Osteocyte (in vitro differentiated cells): Measurements from ENCODE around the gene CCDC136. TPM values are rescaled to one million over a fixed set of nuclear protein-coding genes. Genes with fewer than 3 reads are reported as not detected.

ENCODE experiments used
- DNase-seq: peaks from one replicate; pipeline ENCODE4 v3.0.0; 2021; ENCODE audit warnings: mixed read lengths; ENCODE audit not compliant: unreplicated experiment; ENCODE audit errors: extremely low spot score
- H3K27ac Mint-ChIP-seq: one replicate; pipeline ENCODE4 v1.8.0; 2021; ENCODE audit warnings: mild to moderate bottlenecking, mixed read lengths; ENCODE audit not compliant: unreplicated experiment
- H3K27me3 Mint-ChIP-seq: one replicate; pipeline ENCODE4 v1.8.0; 2021; ENCODE audit warnings: mixed read lengths; ENCODE audit not compliant: unreplicated experiment
- H3K36me3 Mint-ChIP-seq: one replicate; pipeline ENCODE4 v1.8.0; 2021; ENCODE audit warnings: mixed read lengths; ENCODE audit not compliant: unreplicated experiment
- H3K4me1 Mint-ChIP-seq: one replicate; pipeline ENCODE4 v1.8.0; 2021; ENCODE audit warnings: mixed read lengths; ENCODE audit not compliant: unreplicated experiment
- H3K4me3 Mint-ChIP-seq: one replicate; pipeline ENCODE4 v1.8.0; 2021; ENCODE audit warnings: mild to moderate bottlenecking, moderate library complexity, mixed read lengths; ENCODE audit not compliant: unreplicated experiment
- H3K9me3 Mint-ChIP-seq: one replicate; pipeline ENCODE4 v1.8.0; 2021; ENCODE audit warnings: mixed read lengths; ENCODE audit not compliant: unreplicated experiment
- CTCF ChIP-seq: fragments of 200-600 bp; sonication (generic); IDR thresholded peaks from 2 replicates; pipeline ENCODE4 v1.5.0; 2021; ENCODE audit warnings: antibody characterized with exemption, mild to moderate bottlenecking, moderate library complexity
- total RNA-seq: library from RNA; stranded (reverse); gene quantifications from 2 replicates; pipeline ENCODE4 v1.2.1, GENCODE V29; 2021

The CCDC136 gene
- total RNA-seq, 1 donor from 2014 or later = 13.3 TPM

GRCh38 chr7:128792471-128793180 is 858 bp downstream of the CCDC136 start:
- peaks cover 4% of the 10 kb centered on the region for H3K36me3 Mint-ChIP-seq
- DNase-seq = no peak
- no peaks in the 10 kb centered on the region for H3K9me3 Mint-ChIP-seq
- no peak for TF ChIP-seq CTCF
- peak overlapping the region; percentile 52 for H3K4me3 Mint-ChIP-seq
- peaks cover 14% of the 10 kb centered on the region for H3K27me3 Mint-ChIP-seq
- H3K27ac Mint-ChIP-seq = no peak overlapping the region
- H3K4me1 Mint-ChIP-seq = peaks cover 9% of the 10 kb centered on the region

- Mint-ChIP-seq H3K4me3 (no peak overlapping the region), H3K4me1 (peaks cover 9% of the 10 kb centered on the region), H3K27ac (no peak overlapping the region), H3K9me3 (no peaks in the 10 kb centered on the region), H3K27me3 (peaks cover 13% of the 10 kb centered on the region), H3K36me3 (peaks cover 4% of the 10 kb centered on the region)
- TF ChIP-seq CTCF = no peak
- no peak for DNase-seq
These were observed 1.4 kb downstream of the CCDC136 start for GRCh38 chr7:128793181-128793547.

- Mint-ChIP-seq H3K9me3 (no peaks in the 10 kb centered on the region), H3K27ac (no peak overlapping the region), H3K36me3 (peaks cover 4% of the 10 kb centered on the region), H3K4me1 (peaks cover 9% of the 10 kb centered on the region), H3K4me3 (no peak overlapping the region), H3K27me3 (peaks cover 7% of the 10 kb centered on the region)
- no peak for DNase-seq
- no peak for TF ChIP-seq CTCF
These were observed 2.3 kb downstream of the CCDC136 start for GRCh38 chr7:128794020-128794419.

- peaks cover 9% of the 10 kb centered on the region for H3K4me1 Mint-ChIP-seq
These were observed 2.7 kb downstream of the CCDC136 start for GRCh38 chr7:128794436-128794835.

GRCh38 chr7:128795129-128795528 is 3.4 kb downstream of the CCDC136 start:
- Mint-ChIP-seq H3K27me3 (no peaks in the 10 kb centered on the region), H3K27ac (no peak overlapping the region), H3K4me3 (no peak overlapping the region), H3K36me3 (peaks cover 4% of the 10 kb centered on the region), H3K9me3 (no peaks in the 10 kb centered on the region), H3K4me1 (peaks cover 9% of the 10 kb centered on the region)
- no peak for TF ChIP-seq CTCF
- no peak for DNase-seq

More at GRCh38 chr7:128794436-128794835, 2.7 kb downstream of the CCDC136 start:
- Mint-ChIP-seq H3K27ac (no peak overlapping the region), H3K36me3 (peaks cover 4% of the 10 kb centered on the region), H3K9me3 (no peaks in the 10 kb centered on the region), H3K4me3 (no peak overlapping the region), H3K27me3 (peaks cover 3% of the 10 kb centered on the region)
- no peak for TF ChIP-seq CTCF
- no peak for DNase-seq
